Activated CD4-positive, alpha-beta memory T cell treated with anti-CD3 and anti-CD28 coated beads for 36 hours (primary cell): ENCODE results near the gene FKBP2. TPM values are rescaled to one million over a fixed set of nuclear protein-coding genes. Genes with fewer than 3 reads are reported as not detected.
A peak's percentile ranks its signal among the peaks of the same experiment; 100 is the strongest.

Source experiments
- CTCF ChIA-PET: fragments of 350-600 bp; sonication (Branson Sonifier 250); formaldehyde crosslinking; loops from one replicate; lab custom pipeline; 2021; ENCODE audit warnings: antibody characterized with exemption, inconsistent platforms; lab: Charles Lee
- POLR2A ChIA-PET: fragments of 350-600 bp; sonication (Branson Sonifier 250); formaldehyde crosslinking; loops from one replicate; lab custom pipeline; 2021; ENCODE audit warnings: antibody characterized with exemption; lab: Charles Lee
- DNase-seq: peaks from one replicate; pipeline ENCODE4 v3.0.0-alpha.2; 2020
- H3K27ac Mint-ChIP-seq: one replicate; pipeline ENCODE4 v1.8.0; 2021; ENCODE audit warnings: mixed read lengths
- H3K27me3 Mint-ChIP-seq: one replicate; pipeline ENCODE4 v1.8.0; 2021; ENCODE audit warnings: mixed read lengths
- H3K36me3 Mint-ChIP-seq: one replicate; pipeline ENCODE4 v1.8.0; 2021; ENCODE audit warnings: mixed read lengths
- H3K4me1 Mint-ChIP-seq: one replicate; pipeline ENCODE4 v1.8.0; 2021; ENCODE audit warnings: low read depth, mixed read lengths
- H3K4me3 Mint-ChIP-seq: one replicate; pipeline ENCODE4 v1.8.0; 2021; ENCODE audit warnings: mild to moderate bottlenecking, mixed read lengths
- H3K9me3 Mint-ChIP-seq: one replicate; pipeline ENCODE4 v1.8.0; 2021; ENCODE audit warnings: mixed read lengths
- intact Hi-C: fragments of 100-400 bp; cut with micrococcal nuclease; formaldehyde crosslinking; loops from one replicate; pipeline ENCODE4 v1.15.1; 2023
- total RNA-seq, 2 experiments: library from RNA; stranded (reverse); gene quantifications; one replicate each; pipeline ENCODE4 v1.2.3, GENCODE V29; 2021

FKBP2 gene
- total RNA-seq, 2 experiments from 2014 or later: 28.7 to 34.9 TPM

DNA sequence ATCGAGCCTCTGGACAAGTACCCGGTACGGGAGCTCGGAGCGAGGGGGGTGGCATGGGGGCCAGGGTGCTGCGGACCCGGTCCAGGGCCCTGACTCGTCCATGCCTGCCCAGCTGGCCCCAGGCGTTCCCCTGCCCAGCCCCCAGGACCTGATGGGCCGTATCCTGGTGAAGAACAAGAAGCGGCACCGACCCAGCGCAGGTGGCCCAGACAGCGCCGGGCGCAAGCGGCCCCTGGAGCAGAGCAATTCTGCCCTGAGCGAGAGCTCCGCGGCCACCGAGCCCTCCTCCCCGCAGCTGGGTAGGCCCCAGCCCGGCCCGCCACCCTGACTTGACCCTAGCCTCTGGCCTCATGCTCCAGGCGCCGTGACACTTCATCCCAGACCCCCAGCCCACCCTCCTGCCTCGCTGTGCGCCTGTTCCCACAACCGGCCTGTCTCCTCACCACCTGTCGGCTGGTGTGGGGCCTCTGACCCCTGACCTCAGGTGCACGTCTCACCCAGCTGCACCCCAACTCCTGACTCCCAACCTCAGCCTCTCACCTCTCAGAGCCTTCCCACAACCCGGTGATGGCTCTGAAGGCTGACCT is 18.1 kb downstream of the FKBP2 start:
- intact Hi-C loops: no loop called here
- POLR2A ChIA-PET: interaction anchor here (1.2 to 1.7 kb wide), 2 partner anchors 11 to 58 kb away, joined by 3 to 5 read pairs; partner anchors contain the start of gene TRMT112
- Mint-ChIP-seq H3K9me3 (no peaks in the 10 kb centered on the region), H3K27me3 (no peaks in the 10 kb centered on the region), H3K27ac (no peak overlapping the region), H3K4me3 (no peak overlapping the region), H3K36me3 (peaks cover 15% of the 10 kb centered on the region), H3K4me1 (peaks cover 8% of the 10 kb centered on the region)
- DNase-seq: no peak
- CTCF ChIA-PET: interaction anchor here (1.9 kb wide), 1 partner anchor 8 kb away, joined by 6 read pairs; the partner anchor contains the start of gene PLCB3

DNA sequence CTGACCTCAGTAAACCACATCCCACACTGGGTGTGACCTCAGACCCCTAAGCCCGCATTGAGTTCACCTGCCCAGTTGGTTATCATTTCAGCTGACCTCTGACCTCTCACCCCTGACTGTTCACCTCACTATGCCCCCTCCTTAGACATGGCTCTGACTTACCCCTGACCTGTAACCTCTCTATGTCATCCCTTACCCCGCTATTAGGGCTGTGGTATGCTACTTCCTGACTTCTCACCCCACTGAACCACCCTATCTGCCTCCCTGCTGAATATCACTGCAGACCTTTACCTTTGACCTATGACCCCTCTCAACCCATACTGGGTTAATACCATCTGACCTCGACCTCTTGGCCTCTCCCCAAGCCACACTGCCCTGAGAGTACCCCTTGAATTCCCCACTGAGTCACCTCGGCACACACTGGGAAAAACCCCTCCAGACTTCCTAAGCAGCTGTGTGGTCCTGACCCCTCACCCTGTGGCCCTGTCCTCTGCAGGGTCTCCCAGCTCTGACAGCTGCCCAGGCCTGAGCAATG is 18.7 kb downstream of the FKBP2 start:
- Mint-ChIP-seq H3K27ac (peak overlapping the region; percentile 20), H3K9me3 (no peaks in the 10 kb centered on the region), H3K4me3 (no peak overlapping the region), H3K4me1 (peaks cover 8% of the 10 kb centered on the region), H3K36me3 (peaks cover 15% of the 10 kb centered on the region), H3K27me3 (no peaks in the 10 kb centered on the region)
- no peak for DNase-seq
- intact Hi-C loops: no loop called here
- ChIA-PET CTCF (interaction anchor here (1.9 kb wide), 1 partner anchor 9 kb away, joined by 6 read pairs; the partner anchor contains the start of gene PLCB3), POLR2A (no interaction called here)

DNA sequence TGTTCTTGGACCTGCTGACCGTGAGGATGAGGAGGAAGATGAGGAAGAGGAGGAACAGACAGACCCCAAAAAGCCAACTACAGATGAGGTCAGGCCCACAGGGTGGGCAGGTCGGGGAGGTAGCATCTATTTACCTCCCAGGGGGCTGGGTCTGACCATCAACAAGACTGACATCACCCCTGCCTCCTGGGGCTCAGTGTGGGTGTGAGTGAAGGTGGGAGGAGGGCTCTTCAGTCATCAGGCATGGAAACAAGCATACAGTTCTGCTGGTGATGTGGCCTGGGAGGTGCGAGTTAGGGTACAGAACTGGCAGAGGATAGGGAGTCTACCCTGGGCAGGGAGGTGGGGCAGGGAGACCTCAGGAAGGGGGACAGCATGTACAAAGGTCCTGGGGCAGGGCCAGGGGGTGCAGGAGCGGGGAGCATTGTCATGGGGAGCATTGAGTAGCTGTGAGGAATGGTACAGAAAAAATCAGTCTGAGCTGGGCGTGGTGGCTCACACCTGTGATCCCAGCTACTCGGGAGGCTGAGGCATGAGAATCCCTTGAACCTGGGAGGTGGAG is 19.3 kb downstream of the FKBP2 start:
- CTCF ChIA-PET: interaction anchor here (0.8 to 1.9 kb wide), 2 partner anchors 10 to 314 kb away, joined by 3 to 6 read pairs; partner anchors contain the start of gene PLCB3
- intact Hi-C loops: no loop called here
- no peak overlapping the region for H3K4me3 Mint-ChIP-seq
- peak overlapping the region; percentile 20 for H3K27ac Mint-ChIP-seq
- H3K27me3 Mint-ChIP-seq: no peaks in the 10 kb centered on the region
- no peak for DNase-seq
- peaks cover 15% of the 10 kb centered on the region for H3K36me3 Mint-ChIP-seq
- POLR2A ChIA-PET: no interaction called here
- H3K9me3 Mint-ChIP-seq: no peaks in the 10 kb centered on the region
- H3K4me1 Mint-ChIP-seq: peaks cover 8% of the 10 kb centered on the region

- Mint-ChIP-seq H3K4me3 (no peak overlapping the region), H3K36me3 (peaks cover 15% of the 10 kb centered on the region), H3K4me1 (peaks cover 8% of the 10 kb centered on the region), H3K27me3 (no peaks in the 10 kb centered on the region), H3K27ac (no peak overlapping the region), H3K9me3 (no peaks in the 10 kb centered on the region)
- ChIA-PET POLR2A (no interaction called here), CTCF (interaction anchor here (0.9 to 1.1 kb wide), 2 partner anchors 39 to 57 kb away, joined by 3 read pairs; no protein-coding TSS in a partner anchor)
- no peak for DNase-seq
- intact Hi-C loops: no loop called here
Observed at GRCh38 chr11:64261556-64262080, 20.7 kb downstream of the FKBP2 start.

DNA sequence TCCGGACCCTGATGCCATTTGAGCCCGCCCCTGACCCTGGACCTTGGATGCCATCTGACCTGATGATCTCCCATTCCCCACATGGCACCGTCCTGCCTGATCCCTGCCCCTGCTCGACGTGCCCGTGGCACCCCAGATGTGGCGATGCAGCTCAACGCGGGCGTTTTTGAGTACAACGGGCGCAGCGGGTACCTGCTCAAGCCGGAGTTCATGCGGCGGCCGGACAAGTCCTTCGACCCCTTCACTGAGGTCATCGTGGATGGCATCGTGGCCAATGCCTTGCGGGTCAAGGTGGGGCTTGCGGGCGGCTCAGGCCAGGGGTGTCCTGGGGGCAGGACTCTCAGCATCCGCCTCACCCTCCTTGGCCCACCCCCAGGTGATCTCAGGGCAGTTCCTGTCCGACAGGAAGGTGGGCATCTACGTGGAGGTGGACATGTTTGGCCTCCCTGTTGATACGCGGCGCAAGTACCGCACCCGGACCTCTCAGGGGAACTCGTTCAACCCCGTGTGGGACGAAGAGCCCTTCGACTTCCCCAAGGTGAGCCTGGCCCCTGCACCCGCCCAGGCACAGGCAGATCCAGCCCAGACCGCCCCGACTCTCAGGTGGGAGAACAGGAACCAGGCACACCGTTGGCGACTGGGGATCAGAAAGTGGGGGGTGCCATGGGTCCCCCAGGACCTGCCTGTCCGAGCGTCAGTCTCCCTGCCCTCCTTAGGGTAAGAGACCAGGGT is 21.5 kb downstream of the FKBP2 start:
- intact Hi-C loops: no loop called here
- DNase-seq: no peak
- H3K27ac Mint-ChIP-seq: no peak overlapping the region
- H3K4me1 Mint-ChIP-seq: peaks cover 8% of the 10 kb centered on the region
- no peaks in the 10 kb centered on the region for H3K9me3 Mint-ChIP-seq
- no peak overlapping the region for H3K4me3 Mint-ChIP-seq
- POLR2A ChIA-PET: no interaction called here
- CTCF ChIA-PET: interaction anchor here (0.9 to 1.5 kb wide), 3 partner anchors 16 to 58 kb away, joined by 3 read pairs; partner anchors contain the start of gene PPP1R14B
- no peaks in the 10 kb centered on the region for H3K27me3 Mint-ChIP-seq
- H3K36me3 Mint-ChIP-seq: peaks cover 15% of the 10 kb centered on the region

- Mint-ChIP-seq H3K4me3 (no peak overlapping the region), H3K27me3 (no peaks in the 10 kb centered on the region), H3K9me3 (no peaks in the 10 kb centered on the region), H3K36me3 (peaks cover 11% of the 10 kb centered on the region), H3K27ac (no peak overlapping the region), H3K4me1 (peaks cover 12% of the 10 kb centered on the region)
- CTCF ChIA-PET: interaction anchor here (0.9 to 1.5 kb wide), 2 partner anchors 17 to 37 kb away, joined by 3 read pairs; partner anchors contain the start of genes CATSPERZ and PPP1R14B
- POLR2A ChIA-PET: interaction anchor here (0.8 kb wide), 1 partner anchor 9 kb away, joined by 3 read pairs; no protein-coding TSS in a partner anchor
- no peak for DNase-seq
- intact Hi-C loops: no loop called here
Observed at GRCh38 chr11:64263021-64263946, 22.4 kb downstream of the FKBP2 start.

- CTCF ChIA-PET: interaction anchor here (0.9 to 1.5 kb wide), 2 partner anchors 18 to 37 kb away, joined by 3 read pairs; partner anchors contain the start of genes CATSPERZ and PPP1R14B
- Mint-ChIP-seq H3K4me1 (peaks cover 18% of the 10 kb centered on the region), H3K4me3 (no peak overlapping the region)
Observed at GRCh38 chr11:64263947-64264317, 23.0 kb downstream of the FKBP2 start.

GRCh38 chr11:64264371-64264852 is 23.5 kb downstream of the FKBP2 start:
- Mint-ChIP-seq H3K4me1 (peaks cover 18% of the 10 kb centered on the region), H3K9me3 (no peaks in the 10 kb centered on the region), H3K36me3 (peaks cover 12% of the 10 kb centered on the region), H3K27ac (no peak overlapping the region), H3K27me3 (no peaks in the 10 kb centered on the region), H3K4me3 (no peak overlapping the region)
- no peak for DNase-seq
- intact Hi-C loops: no loop called here
- POLR2A ChIA-PET: interaction anchor here (0.8 kb wide), 1 partner anchor 10 kb away, joined by 3 read pairs; no protein-coding TSS in a partner anchor
- CTCF ChIA-PET: interaction anchor here (0.9 to 1.9 kb wide), 3 partner anchors 14 to 36 kb away, joined by 3 to 7 read pairs (median 3); partner anchors contain the start of genes CATSPERZ, PLCB3 and PPP1R14B

More at GRCh38 chr11:64263947-64264317, 23.0 kb downstream of the FKBP2 start:
- Mint-ChIP-seq H3K36me3 (peaks cover 13% of the 10 kb centered on the region), H3K27me3 (no peaks in the 10 kb centered on the region), H3K27ac (no peak overlapping the region), H3K9me3 (no peaks in the 10 kb centered on the region)
- intact Hi-C loops: no loop called here
- POLR2A ChIA-PET: interaction anchor here (0.8 kb wide), 1 partner anchor 9 kb away, joined by 3 read pairs; no protein-coding TSS in a partner anchor
- DNase-seq: no peak

DNA sequence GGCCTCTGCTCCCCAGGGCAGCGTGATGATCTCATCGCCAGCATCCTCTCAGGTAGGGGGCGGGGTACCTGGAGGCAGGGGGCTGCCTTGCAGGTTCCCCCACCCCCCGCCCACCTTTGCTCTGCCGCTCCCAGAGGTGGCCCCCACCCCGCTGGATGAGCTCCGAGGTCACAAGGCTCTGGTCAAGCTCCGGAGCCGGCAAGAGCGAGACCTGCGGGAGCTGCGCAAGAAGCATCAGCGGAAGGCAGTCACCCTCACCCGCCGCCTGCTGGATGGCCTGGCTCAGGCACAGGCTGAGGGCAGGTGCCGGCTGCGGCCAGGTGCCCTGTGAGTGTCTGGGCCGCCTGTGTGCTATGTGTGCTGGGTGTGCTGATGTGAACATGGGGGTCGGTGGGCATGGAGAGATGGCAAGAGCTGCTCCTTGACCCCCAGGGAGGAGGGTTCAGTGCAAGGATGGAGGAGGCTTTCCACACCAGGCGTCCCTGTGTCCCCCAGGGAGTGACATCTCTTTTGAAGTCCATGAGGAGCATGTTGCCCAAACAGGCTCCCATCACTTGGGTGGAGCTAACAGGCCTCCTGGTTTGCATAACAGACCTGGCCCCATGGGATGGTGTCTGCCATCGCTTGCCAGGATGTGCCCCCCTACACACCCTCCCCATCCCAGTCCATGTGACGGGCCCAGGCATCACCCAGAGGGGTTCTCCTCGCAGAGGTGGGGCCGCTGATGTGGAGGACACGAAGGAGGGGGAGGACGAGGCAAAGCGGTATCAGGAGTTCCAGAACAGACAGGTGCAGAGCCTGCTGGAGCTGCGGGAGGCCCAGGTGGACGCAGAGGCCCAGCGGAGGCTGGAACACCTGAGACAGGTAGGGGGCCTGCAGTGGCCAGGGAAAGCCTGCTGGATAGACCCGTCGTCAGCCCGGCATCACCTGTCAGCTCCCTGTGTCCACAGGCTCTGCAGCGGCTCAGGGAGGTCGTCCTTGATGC is 24.6 kb downstream of the FKBP2 start:
- H3K36me3 Mint-ChIP-seq: peaks cover 13% of the 10 kb centered on the region
- DNase-seq: no peak
- ChIA-PET POLR2A (no interaction called here), CTCF (interaction anchor here (1.0 to 1.9 kb wide), 4 partner anchors 11 to 36 kb away, joined by 3 to 7 read pairs (median 4); partner anchors contain the start of genes PLCB3 and PPP1R14B)
- no peak overlapping the region for H3K27ac Mint-ChIP-seq
- no peaks in the 10 kb centered on the region for H3K9me3 Mint-ChIP-seq
- H3K27me3 Mint-ChIP-seq: no peaks in the 10 kb centered on the region
- intact Hi-C loops: no loop called here
- peaks cover 11% of the 10 kb centered on the region for H3K4me1 Mint-ChIP-seq
- no peak overlapping the region for H3K4me3 Mint-ChIP-seq

- Mint-ChIP-seq H3K36me3 (peaks cover 13% of the 10 kb centered on the region), H3K27me3 (no peaks in the 10 kb centered on the region), H3K9me3 (no peaks in the 10 kb centered on the region), H3K27ac (no peak overlapping the region), H3K4me1 (peaks cover 11% of the 10 kb centered on the region), H3K4me3 (no peak overlapping the region)
- POLR2A ChIA-PET: no interaction called here
- CTCF ChIA-PET: interaction anchor here (1.3 to 1.9 kb wide), 2 partner anchors 12 to 16 kb away, joined by 4 to 7 read pairs; partner anchors contain the start of gene PLCB3
- DNase-seq: no peak
- intact Hi-C loops: no loop called here
Observed at GRCh38 chr11:64266339-64266738, 25.4 kb downstream of the FKBP2 start.
